ENCODE measurements around the gene ELOVL6. TPM values are rescaled to one million over a fixed set of nuclear protein-coding genes. Genes with fewer than 3 reads are reported as not detected.
"Not testable (repeated sequence)": the region's sequence is repeated elsewhere in the genome, so short reads cannot be mapped to it uniquely, and the experiment has no call there.

The ELOVL6 gene
- total RNA-seq, 5 donors from 2014 or later (not counting 1 experiment from before 2014, with no cell fraction given) = 1.1 to 2.9 (median 2.0) TPM

- peak overlapping the region; percentile 87 to 91 for H3K4me3 ChIP-seq (ENCODE audit: control insufficient read depth in 1 of 2, extremely low read depth in 1 of 2, low read length in 1 of 2)
- DNase-seq = peak in 4 of 35 experiments; percentile 3 to 38 (median 10)
Measured at GRCh38 chr4:110195561-110196205, 2.7 kb downstream of the ELOVL6 start.

GRCh38 chr4:110193822-110194761 is 4.3 kb downstream of the ELOVL6 start:
- peaks cover 9 to 30% of the 10 kb centered on the region in 2 experiments for H3K4me1 ChIP-seq (ENCODE audit: control insufficient read depth in 1 of 2, extremely low read depth in 1 of 2, insufficient read depth in 2 of 2, low read length in 2 of 2)
- peak overlapping the region; percentile 85 for H3K27ac ChIP-seq (ENCODE audit: low read length)
- Mint-ChIP-seq H3K9me3 (no peaks in the 10 kb centered on the region), H3K36me3 (no peaks in the 10 kb centered on the region), H3K27me3 (no peaks in the 10 kb centered on the region), H3K4me3 (peak overlapping the region in 2 of 3 donors; percentile 22 to 40), H3K4me1 (peaks cover 27 to 29% (median 28%) of the 10 kb centered on the region in 3 donors), H3K27ac (peak overlapping the region; percentile 71 to 89)
- H3K9me3 ChIP-seq = no peaks in the 10 kb centered on the region
- 50% methylated on average over 4 of the region's 8 CpGs for WGBS (ENCODE audit: insufficient coverage)
- ChIA-PET POLR2A (no interaction called here), CTCF (interaction anchor here (0.9 to 1.3 kb wide), 3 partner anchors 10 to 21 kb away, joined by 3 to 4 read pairs (median 3); no protein-coding TSS in a partner anchor)
- DNase-seq = peak; percentile 37 to 87 (median 76)
- H3K36me3 ChIP-seq (ENCODE audit: control insufficient read depth in 2 of 2, extremely low read depth in 1 of 2, insufficient read depth in 1 of 2, low read length in 1 of 2) = no peaks in the 10 kb centered on the region
- peaks cover 0 to 5% of the 10 kb centered on the region in 2 experiments for H3K27me3 ChIP-seq (replicated peaks in 1 of 2; ENCODE audit: control insufficient read depth in 2 of 2, extremely low read depth in 1 of 2, insufficient read depth in 2 of 2, low read length in 1 of 2)
- ATAC-seq (replicated peaks in 1 of 4) = peak; percentile 74 to 88 (median 78)
- no peak overlapping the region for H3K4me3 ChIP-seq (ENCODE audit: control insufficient read depth in 1 of 2, extremely low read depth in 1 of 2, low read length in 1 of 2)

More at GRCh38 chr4:110195561-110196205, 2.7 kb downstream of the ELOVL6 start:
- Mint-ChIP-seq H3K9me3 (no peaks in the 10 kb centered on the region), H3K27ac (peak overlapping the region; percentile 94 to 99), H3K4me1 (peaks cover 27 to 31% (median 28%) of the 10 kb centered on the region in 3 donors), H3K27me3 (no peaks in the 10 kb centered on the region), H3K4me3 (peak overlapping the region; percentile 86 to 93 (median 91)), H3K36me3 (no peaks in the 10 kb centered on the region)
- ChIA-PET POLR2A (no interaction called here), CTCF (interaction anchor here in 1 of 2 donors (1.4 kb wide), 1 partner anchor 16 kb away, joined by 3 read pairs; no protein-coding TSS in a partner anchor)
- H3K27me3 ChIP-seq (replicated peaks in 1 of 2; ENCODE audit: control insufficient read depth in 2 of 2, extremely low read depth in 1 of 2, insufficient read depth in 2 of 2, low read length in 1 of 2) = peaks cover 0 to 5% of the 10 kb centered on the region in 2 experiments
- H3K27ac ChIP-seq (ENCODE audit: low read length) = peak overlapping the region; percentile 85
- H3K4me1 ChIP-seq (ENCODE audit: control insufficient read depth in 1 of 2, extremely low read depth in 1 of 2, insufficient read depth in 2 of 2, low read length in 2 of 2) = peaks cover 9 to 31% of the 10 kb centered on the region in 2 experiments
- peak in 1 of 4 experiments; percentile 6 for ATAC-seq (replicated peaks in 1 of 4)
- no peaks in the 10 kb centered on the region for H3K9me3 ChIP-seq
- 31% methylated on average over 10 of the region's 11 CpGs for WGBS (ENCODE audit: insufficient coverage)
- no peaks in the 10 kb centered on the region for H3K36me3 ChIP-seq (ENCODE audit: control insufficient read depth in 2 of 2, extremely low read depth in 1 of 2, insufficient read depth in 1 of 2, low read length in 1 of 2)

- H3K4me3 Mint-ChIP-seq; H3K36me3 Mint-ChIP-seq; H3K27me3 ChIP-seq (replicated peaks in 1 of 2; ENCODE audit: control insufficient read depth in 2 of 2, extremely low read depth in 1 of 2, insufficient read depth in 2 of 2, low read length in 1 of 2); H3K4me3 ChIP-seq (ENCODE audit: control insufficient read depth in 1 of 2, extremely low read depth in 1 of 2, low read length in 1 of 2); DNase-seq; H3K36me3 ChIP-seq (ENCODE audit: control insufficient read depth in 2 of 2, extremely low read depth in 1 of 2, insufficient read depth in 1 of 2, low read length in 1 of 2); H3K9me3 Mint-ChIP-seq; H3K9me3 ChIP-seq; H3K27me3 Mint-ChIP-seq; ATAC-seq (replicated peaks in 1 of 4): not testable (repeated sequence)
- H3K4me1 Mint-ChIP-seq = peaks cover 20 to 27% (median 23%) of the 10 kb centered on the region in 3 donors
- Histone ChIP-seq H3K27ac (ENCODE audit: low read length) (peak overlapping the region; percentile 44), H3K4me1 (ENCODE audit: control insufficient read depth in 1 of 2, extremely low read depth in 1 of 2, insufficient read depth in 2 of 2, low read length in 2 of 2) (peaks cover 9 to 23% of the 10 kb centered on the region in 2 experiments)
- 94% methylated on average over 3 of the region's 7 CpGs for WGBS (ENCODE audit: insufficient coverage)
- POLR2A ChIA-PET = interaction anchor here in 1 of 2 donors (1.2 kb wide), 1 partner anchor 28 kb away, joined by 3 read pairs; no protein-coding TSS in a partner anchor
- H3K27ac Mint-ChIP-seq = peak overlapping the region; percentile 10 to 89
- CTCF ChIA-PET = interaction anchor here (0.5 to 1.3 kb wide), 3 partner anchors 9 to 143 kb away, joined by 3 to 4 read pairs (median 3); no protein-coding TSS in a partner anchor
Measured at GRCh38 chr4:110193287-110193686, 5.1 kb downstream of the ELOVL6 start.

- Mint-ChIP-seq H3K27me3 (no peaks in the 10 kb centered on the region), H3K9me3 (no peaks in the 10 kb centered on the region), H3K4me1 (peaks cover 0 to 19% (median 15%) of the 10 kb centered on the region in 3 donors), H3K27ac (no peak overlapping the region), H3K4me3 (no peak overlapping the region), H3K36me3 (no peaks in the 10 kb centered on the region)
- ATAC-seq (replicated peaks in 1 of 4) = no peak
- no peak overlapping the region for H3K4me3 ChIP-seq (ENCODE audit: control insufficient read depth in 1 of 2, extremely low read depth in 1 of 2, low read length in 1 of 2)
- WGBS (ENCODE audit: insufficient coverage) = 100% methylated on average over 1 of the region's 5 CpGs
- no peak for DNase-seq
- H3K27me3 ChIP-seq (replicated peaks in 1 of 2; ENCODE audit: control insufficient read depth in 2 of 2, extremely low read depth in 1 of 2, insufficient read depth in 2 of 2, low read length in 1 of 2) = no peaks in the 10 kb centered on the region
- no peak overlapping the region for H3K27ac ChIP-seq (ENCODE audit: low read length)
- H3K4me1 ChIP-seq (ENCODE audit: control insufficient read depth in 1 of 2, extremely low read depth in 1 of 2, insufficient read depth in 2 of 2, low read length in 2 of 2) = peaks cover 7 to 9% of the 10 kb centered on the region in 2 experiments
- ChIA-PET CTCF (no interaction called here), POLR2A (no interaction called here)
- no peaks in the 10 kb centered on the region for H3K9me3 ChIP-seq
- H3K36me3 ChIP-seq (ENCODE audit: control insufficient read depth in 2 of 2, extremely low read depth in 1 of 2, insufficient read depth in 1 of 2, low read length in 1 of 2) = no peaks in the 10 kb centered on the region
Measured at GRCh38 chr4:110190249-110190648, 8.2 kb downstream of the ELOVL6 start.

DNA sequence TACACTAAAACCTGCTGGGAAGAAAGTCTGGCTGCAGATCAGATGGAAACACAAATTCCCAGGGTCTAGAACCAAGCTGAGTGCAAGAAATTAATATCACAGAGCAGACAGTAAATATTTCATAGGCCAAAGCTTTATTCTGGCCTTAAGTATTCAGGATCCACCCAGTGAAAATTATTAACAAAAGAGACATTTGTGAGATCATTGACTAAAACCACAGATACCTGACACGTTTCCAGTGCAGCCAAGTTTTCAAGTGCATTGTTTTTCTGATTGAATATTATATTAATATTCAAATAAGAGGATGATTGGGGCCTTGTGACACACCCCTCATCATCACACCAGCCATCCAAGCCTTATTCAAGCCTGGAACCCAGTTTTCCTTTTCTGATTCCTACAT is 10.3 kb downstream of the ELOVL6 start:
- H3K4me1 ChIP-seq (ENCODE audit: control insufficient read depth in 1 of 2, extremely low read depth in 1 of 2, insufficient read depth in 2 of 2, low read length in 2 of 2) = no peaks in the 10 kb centered on the region
- no CpG with 5 or more reads among the region's 1 CpG for WGBS (ENCODE audit: insufficient coverage)
- ATAC-seq (replicated peaks in 1 of 4) (no peak), DNase-seq (no peak)
- no peaks in the 10 kb centered on the region for H3K27me3 Mint-ChIP-seq
- no peaks in the 10 kb centered on the region for H3K36me3 ChIP-seq (ENCODE audit: control insufficient read depth in 2 of 2, extremely low read depth in 1 of 2, insufficient read depth in 1 of 2, low read length in 1 of 2)
- POLR2A ChIA-PET = no interaction called here
- H3K36me3 Mint-ChIP-seq = no peaks in the 10 kb centered on the region
- no peak overlapping the region for H3K27ac Mint-ChIP-seq
- no peak overlapping the region for H3K27ac ChIP-seq (ENCODE audit: low read length)
- H3K9me3 Mint-ChIP-seq = no peaks in the 10 kb centered on the region
- H3K4me3 ChIP-seq (ENCODE audit: control insufficient read depth in 1 of 2, extremely low read depth in 1 of 2, low read length in 1 of 2) = no peak overlapping the region
- H3K9me3 ChIP-seq = no peaks in the 10 kb centered on the region
- no peak overlapping the region for H3K4me3 Mint-ChIP-seq
- peaks cover 6 to 7% (median 6%) of the 10 kb centered on the region in 3 donors for H3K4me1 Mint-ChIP-seq
- H3K27me3 ChIP-seq (replicated peaks in 1 of 2; ENCODE audit: control insufficient read depth in 2 of 2, extremely low read depth in 1 of 2, insufficient read depth in 2 of 2, low read length in 1 of 2) = no peaks in the 10 kb centered on the region
- CTCF ChIA-PET = no interaction called here

DNA sequence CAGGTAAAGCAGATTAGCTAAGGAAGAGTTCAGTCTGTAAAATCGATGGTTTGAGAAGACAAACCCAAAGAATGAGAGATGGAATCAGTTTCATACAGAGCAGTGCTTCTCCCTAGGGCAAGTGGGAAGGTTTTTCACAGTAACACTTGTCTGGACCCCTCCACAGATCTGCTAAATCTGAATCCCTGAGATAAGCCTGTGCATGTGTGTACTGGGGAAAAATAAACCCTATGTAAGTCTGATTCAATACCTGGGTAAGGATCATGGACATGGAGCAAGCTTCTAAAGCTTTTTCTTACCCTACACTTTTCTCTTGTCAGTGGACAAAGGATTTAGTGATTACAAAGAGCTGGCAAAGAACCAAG is 13.6 kb downstream of the ELOVL6 start:
- Histone ChIP-seq H3K4me3 (ENCODE audit: control insufficient read depth in 1 of 2, extremely low read depth in 1 of 2, low read length in 1 of 2) (no peak overlapping the region), H3K9me3 (no peaks in the 10 kb centered on the region), H3K27ac (ENCODE audit: low read length) (no peak overlapping the region), H3K27me3 (replicated peaks in 1 of 2; ENCODE audit: control insufficient read depth in 2 of 2, extremely low read depth in 1 of 2, insufficient read depth in 2 of 2, low read length in 1 of 2) (no peaks in the 10 kb centered on the region), H3K4me1 (ENCODE audit: control insufficient read depth in 1 of 2, extremely low read depth in 1 of 2, insufficient read depth in 2 of 2, low read length in 2 of 2) (no peaks in the 10 kb centered on the region), H3K36me3 (ENCODE audit: control insufficient read depth in 2 of 2, extremely low read depth in 1 of 2, insufficient read depth in 1 of 2, low read length in 1 of 2) (no peaks in the 10 kb centered on the region)
- peaks cover 3 to 6% (median 4%) of the 10 kb centered on the region in 3 donors for H3K4me1 Mint-ChIP-seq
- ChIA-PET POLR2A (interaction anchor here in 1 of 2 donors (0.6 kb wide), 1 partner anchor 121 kb away, joined by 3 read pairs; no protein-coding TSS in a partner anchor), CTCF (interaction anchor here in 1 of 2 donors (1.0 kb wide), 1 partner anchor 9 kb away, joined by 3 read pairs; no protein-coding TSS in a partner anchor)
- H3K4me3 Mint-ChIP-seq = no peak overlapping the region
- ATAC-seq (replicated peaks in 1 of 4) = no peak
- no peak for DNase-seq
- H3K9me3 Mint-ChIP-seq = no peaks in the 10 kb centered on the region
- no peak overlapping the region for H3K27ac Mint-ChIP-seq
- WGBS (ENCODE audit: insufficient coverage) = no CpG with 5 or more reads among the region's 1 CpG
- H3K27me3 Mint-ChIP-seq = no peaks in the 10 kb centered on the region
- H3K36me3 Mint-ChIP-seq = no peaks in the 10 kb centered on the region

All from T-cell (primary cell).